Neural cell (in vitro differentiated cells): ENCODE results near the gene MAD1L1. TPM values are rescaled to one million over a fixed set of nuclear protein-coding genes. Genes with fewer than 3 reads are reported as not detected.

Source experiments
- H2AFZ ChIP-seq: fragments of 200-600, 300-800 bp; sonication (generic), shearing (Covaris generic); 2 replicates; pipeline ENCODE4 v1.6.0; 2014; ENCODE audit warnings: low read depth, mild to moderate bottlenecking, antibody characterized with exemption, low read length, moderate library complexity
- H3F3A ChIP-seq: fragments of 200-600 bp; shearing (Covaris generic); 2 replicates; pipeline ENCODE4 v1.6.1; 2016; ENCODE audit warnings: mild to moderate bottlenecking, moderate library complexity, mixed read lengths, antibody characterized with exemption, low read length; ENCODE audit not compliant: insufficient read depth, poor library complexity, severe bottlenecking
- H3K27ac ChIP-seq: fragments of 200-600, 300-800 bp; sonication (generic), shearing (Covaris generic); 2 replicates; pipeline ENCODE4 v1.5.1; 2014; ENCODE audit warnings: mild to moderate bottlenecking, low read length, moderate library complexity
- H3K27me3 ChIP-seq: fragments of 300-800, 200-600 bp; sonication (generic), shearing (Covaris generic); 2 replicates; pipeline ENCODE4 v1.6.0; 2014; ENCODE audit warnings: mild to moderate bottlenecking, low read depth, low read length, moderate library complexity; ENCODE audit not compliant: insufficient read depth
- H3K36me3 ChIP-seq: fragments of 300-800, 200-600 bp; sonication (generic), shearing (Covaris generic); 2 replicates; pipeline ENCODE4 v1.5.1; 2014; ENCODE audit warnings: mild to moderate bottlenecking, antibody characterized with exemption, low read length, moderate library complexity; ENCODE audit not compliant: insufficient read depth
- H3K4me2 ChIP-seq: fragments of 300-800, 200-600 bp; sonication (generic), shearing (Covaris generic); 2 replicates; pipeline ENCODE4 v1.6.0; 2014; ENCODE audit warnings: mild to moderate bottlenecking, low read length
- H3K4me3 ChIP-seq: fragments of 300-800, 200-600 bp; sonication (generic), shearing (Covaris generic); 2 replicates; pipeline ENCODE4 v1.5.1; 2014; ENCODE audit warnings: mild to moderate bottlenecking, low read length, moderate library complexity
- H3K79me2 ChIP-seq: fragments of 200-600 bp; shearing (Covaris generic); replicated peaks from 2 replicates; pipeline ENCODE4 v1.6.0; 2014; ENCODE audit warnings: mild to moderate bottlenecking, low read length, moderate library complexity; ENCODE audit not compliant: insufficient read depth
- H3K9ac ChIP-seq: fragments of 300-800, 200-600 bp; sonication (generic), shearing (Covaris generic); 2 replicates; pipeline ENCODE4 v1.6.1; 2016; ENCODE audit warnings: mild to moderate bottlenecking, low read length, mixed read lengths
- H3K9me2 ChIP-seq: fragments of 200-600 bp; shearing (Covaris generic); 2 replicates; pipeline ENCODE4 v1.6.1; 2016; ENCODE audit warnings: mild to moderate bottlenecking, low read length, mixed read lengths; ENCODE audit not compliant: insufficient read depth
- H3K9me3 ChIP-seq: fragments of 200-600, 300-800 bp; sonication (generic), shearing (Covaris generic); 2 replicates; pipeline ENCODE4 v1.6.1; 2016; ENCODE audit warnings: mild to moderate bottlenecking, mixed run types, low read length, moderate library complexity, mixed read lengths
- H4K20me1 ChIP-seq: fragments of 200-600 bp; shearing (Covaris generic); 2 replicates; pipeline ENCODE4 v1.6.1; 2016; ENCODE audit warnings: mild to moderate bottlenecking, mixed run types; ENCODE audit not compliant: insufficient read depth
- EP300 ChIP-seq: fragments of 450-650 bp; conservative IDR thresholded peaks from 2 replicates; pipeline ENCODE4 v1.6.1; 2014; ENCODE audit warnings: antibody characterized with exemption, mild to moderate bottlenecking, moderate library complexity; ENCODE audit not compliant: poor library complexity, severe bottlenecking
- EZH2 ChIP-seq: fragments of 200-600, 300-800 bp; shearing (Covaris generic), sonication (generic); IDR thresholded peaks from 2 replicates; pipeline ENCODE4 v1.6.1; 2014; ENCODE audit warnings: antibody characterized with exemption, low read length, borderline replicate concordance, mild to moderate bottlenecking; ENCODE audit not compliant: insufficient read depth, poor library complexity, severe bottlenecking
- MXI1 ChIP-seq: fragments of 450-650 bp; conservative IDR thresholded peaks from 2 replicates; pipeline ENCODE4 v1.6.1; 2014; ENCODE audit warnings: antibody characterized with exemption, mild to moderate bottlenecking; ENCODE audit not compliant: poor library complexity, severe bottlenecking
- POLR2AphosphoS5 ChIP-seq: IDR thresholded peaks from 2 replicates; pipeline ENCODE4 v1.6.1; 2012
- RAD21 ChIP-seq: fragments of 450-650 bp; conservative IDR thresholded peaks from 2 replicates; pipeline ENCODE4 v1.6.1; 2014; ENCODE audit warnings: antibody characterized with exemption, mild to moderate bottlenecking, moderate library complexity
- SMC3 ChIP-seq: fragments of 450-650 bp; conservative IDR thresholded peaks from 2 replicates; pipeline ENCODE4 v1.6.1; 2014; ENCODE audit warnings: antibody characterized with exemption, mild to moderate bottlenecking, moderate library complexity; ENCODE audit not compliant: poor library complexity
- TAF1 ChIP-seq: IDR thresholded peaks from 2 replicates; pipeline ENCODE4 v1.6.1; 2012; ENCODE audit warnings: low read depth
- polyA plus RNA-seq: library from polyadenylated mRNA; depleted of rRNA; stranded (reverse); fragments of >200 nt; gene quantifications from 2 replicates; pipeline ENCODE4 v1.2.3, GENCODE V29; 2014
- TF ChIP-seq, protein P1 (sequence below): fragments of 450-650 bp; IDR thresholded peaks from 2 replicates; pipeline ENCODE4 v1.5.1; 2014; ENCODE audit warnings: antibody characterized with exemption, mild to moderate bottlenecking, moderate library complexity; ENCODE audit not compliant: poor library complexity, severe bottlenecking
- TF ChIP-seq, protein P2 (sequence below): IDR thresholded peaks from 2 replicates; pipeline ENCODE4 v1.6.1; 2012; ENCODE audit warnings: borderline replicate concordance

Gene MAD1L1
- polyA plus RNA-seq, 1 donor from 2014 or later = 31.4 TPM

DNA sequence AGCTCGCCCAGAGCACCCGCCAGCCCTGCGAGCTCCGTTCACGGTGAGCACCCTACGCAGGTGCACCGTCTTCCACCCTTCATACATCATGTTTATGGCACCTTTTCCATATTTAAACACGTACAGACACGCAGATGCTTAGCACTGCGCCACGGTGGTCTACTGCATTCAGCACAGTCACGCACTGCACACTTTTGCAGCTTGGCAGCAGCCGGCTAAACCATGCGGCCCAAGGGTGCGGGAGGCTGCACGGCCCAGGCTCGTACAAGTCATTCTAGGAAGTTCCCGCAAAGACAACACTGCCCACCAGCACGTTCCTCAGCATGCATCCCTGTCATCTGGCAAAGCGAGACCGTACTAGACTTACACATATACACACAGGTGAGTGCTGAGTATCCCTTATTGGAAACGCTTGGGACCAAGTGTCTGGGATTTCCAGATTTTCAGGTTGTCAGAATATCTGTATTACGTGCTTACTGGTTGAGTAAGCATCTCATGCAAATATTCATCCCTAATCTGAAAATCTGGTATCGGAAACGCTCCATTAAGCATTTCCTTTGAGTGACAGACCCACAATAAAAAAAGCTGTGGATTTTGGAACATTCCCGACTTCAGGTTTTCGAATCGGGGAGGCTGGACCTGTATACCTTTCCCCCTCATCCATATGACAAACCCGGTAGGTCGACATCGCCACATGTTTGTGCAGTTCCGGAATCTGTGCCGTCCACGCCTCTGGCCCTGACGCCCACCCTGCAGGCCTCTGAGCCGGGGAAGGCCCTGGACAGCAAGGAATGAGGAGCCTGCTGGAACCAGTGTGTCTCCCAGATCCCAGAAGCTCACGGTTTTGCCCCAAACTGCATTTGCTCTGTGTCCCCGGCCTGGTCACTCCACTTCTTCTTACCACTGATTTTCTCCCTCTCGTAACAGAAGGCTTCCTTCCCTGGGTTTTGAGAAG, 340.5 kb downstream of the MAD1L1 start:
- TF ChIP-seq, protein P1, sequence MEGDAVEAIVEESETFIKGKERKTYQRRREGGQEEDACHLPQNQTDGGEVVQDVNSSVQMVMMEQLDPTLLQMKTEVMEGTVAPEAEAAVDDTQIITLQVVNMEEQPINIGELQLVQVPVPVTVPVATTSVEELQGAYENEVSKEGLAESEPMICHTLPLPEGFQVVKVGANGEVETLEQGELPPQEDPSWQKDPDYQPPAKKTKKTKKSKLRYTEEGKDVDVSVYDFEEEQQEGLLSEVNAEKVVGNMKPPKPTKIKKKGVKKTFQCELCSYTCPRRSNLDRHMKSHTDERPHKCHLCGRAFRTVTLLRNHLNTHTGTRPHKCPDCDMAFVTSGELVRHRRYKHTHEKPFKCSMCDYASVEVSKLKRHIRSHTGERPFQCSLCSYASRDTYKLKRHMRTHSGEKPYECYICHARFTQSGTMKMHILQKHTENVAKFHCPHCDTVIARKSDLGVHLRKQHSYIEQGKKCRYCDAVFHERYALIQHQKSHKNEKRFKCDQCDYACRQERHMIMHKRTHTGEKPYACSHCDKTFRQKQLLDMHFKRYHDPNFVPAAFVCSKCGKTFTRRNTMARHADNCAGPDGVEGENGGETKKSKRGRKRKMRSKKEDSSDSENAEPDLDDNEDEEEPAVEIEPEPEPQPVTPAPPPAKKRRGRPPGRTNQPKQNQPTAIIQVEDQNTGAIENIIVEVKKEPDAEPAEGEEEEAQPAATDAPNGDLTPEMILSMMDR = no peak
- TF ChIP-seq TAF1 (no peak), MXI1 (no peak), POLR2AphosphoS5 (no peak), EZH2 (no peak), SMC3 (no peak), EP300 (no peak), RAD21 (no peak)
- TF ChIP-seq, protein P2, sequence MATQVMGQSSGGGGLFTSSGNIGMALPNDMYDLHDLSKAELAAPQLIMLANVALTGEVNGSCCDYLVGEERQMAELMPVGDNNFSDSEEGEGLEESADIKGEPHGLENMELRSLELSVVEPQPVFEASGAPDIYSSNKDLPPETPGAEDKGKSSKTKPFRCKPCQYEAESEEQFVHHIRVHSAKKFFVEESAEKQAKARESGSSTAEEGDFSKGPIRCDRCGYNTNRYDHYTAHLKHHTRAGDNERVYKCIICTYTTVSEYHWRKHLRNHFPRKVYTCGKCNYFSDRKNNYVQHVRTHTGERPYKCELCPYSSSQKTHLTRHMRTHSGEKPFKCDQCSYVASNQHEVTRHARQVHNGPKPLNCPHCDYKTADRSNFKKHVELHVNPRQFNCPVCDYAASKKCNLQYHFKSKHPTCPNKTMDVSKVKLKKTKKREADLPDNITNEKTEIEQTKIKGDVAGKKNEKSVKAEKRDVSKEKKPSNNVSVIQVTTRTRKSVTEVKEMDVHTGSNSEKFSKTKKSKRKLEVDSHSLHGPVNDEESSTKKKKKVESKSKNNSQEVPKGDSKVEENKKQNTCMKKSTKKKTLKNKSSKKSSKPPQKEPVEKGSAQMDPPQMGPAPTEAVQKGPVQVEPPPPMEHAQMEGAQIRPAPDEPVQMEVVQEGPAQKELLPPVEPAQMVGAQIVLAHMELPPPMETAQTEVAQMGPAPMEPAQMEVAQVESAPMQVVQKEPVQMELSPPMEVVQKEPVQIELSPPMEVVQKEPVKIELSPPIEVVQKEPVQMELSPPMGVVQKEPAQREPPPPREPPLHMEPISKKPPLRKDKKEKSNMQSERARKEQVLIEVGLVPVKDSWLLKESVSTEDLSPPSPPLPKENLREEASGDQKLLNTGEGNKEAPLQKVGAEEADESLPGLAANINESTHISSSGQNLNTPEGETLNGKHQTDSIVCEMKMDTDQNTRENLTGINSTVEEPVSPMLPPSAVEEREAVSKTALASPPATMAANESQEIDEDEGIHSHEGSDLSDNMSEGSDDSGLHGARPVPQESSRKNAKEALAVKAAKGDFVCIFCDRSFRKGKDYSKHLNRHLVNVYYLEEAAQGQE = no peak
- H4K20me1 ChIP-seq = no peaks in the 10 kb centered on the region
- no peak overlapping the region for H3K4me2 ChIP-seq
- no peaks in the 10 kb centered on the region for H3K27me3 ChIP-seq
- H3K9ac ChIP-seq = no peak overlapping the region
- H3F3A ChIP-seq = no peaks in the 10 kb centered on the region
- H3K27ac ChIP-seq = no peak overlapping the region
- H3K4me3 ChIP-seq = no peak overlapping the region
- no peaks in the 10 kb centered on the region for H3K9me2 ChIP-seq
- H3K9me3 ChIP-seq = no peaks in the 10 kb centered on the region
- peaks cover 4% of the 10 kb centered on the region for H3K36me3 ChIP-seq
- no peaks in the 10 kb centered on the region for H3K79me2 ChIP-seq
- H2AFZ ChIP-seq = no peak overlapping the region

DNA sequence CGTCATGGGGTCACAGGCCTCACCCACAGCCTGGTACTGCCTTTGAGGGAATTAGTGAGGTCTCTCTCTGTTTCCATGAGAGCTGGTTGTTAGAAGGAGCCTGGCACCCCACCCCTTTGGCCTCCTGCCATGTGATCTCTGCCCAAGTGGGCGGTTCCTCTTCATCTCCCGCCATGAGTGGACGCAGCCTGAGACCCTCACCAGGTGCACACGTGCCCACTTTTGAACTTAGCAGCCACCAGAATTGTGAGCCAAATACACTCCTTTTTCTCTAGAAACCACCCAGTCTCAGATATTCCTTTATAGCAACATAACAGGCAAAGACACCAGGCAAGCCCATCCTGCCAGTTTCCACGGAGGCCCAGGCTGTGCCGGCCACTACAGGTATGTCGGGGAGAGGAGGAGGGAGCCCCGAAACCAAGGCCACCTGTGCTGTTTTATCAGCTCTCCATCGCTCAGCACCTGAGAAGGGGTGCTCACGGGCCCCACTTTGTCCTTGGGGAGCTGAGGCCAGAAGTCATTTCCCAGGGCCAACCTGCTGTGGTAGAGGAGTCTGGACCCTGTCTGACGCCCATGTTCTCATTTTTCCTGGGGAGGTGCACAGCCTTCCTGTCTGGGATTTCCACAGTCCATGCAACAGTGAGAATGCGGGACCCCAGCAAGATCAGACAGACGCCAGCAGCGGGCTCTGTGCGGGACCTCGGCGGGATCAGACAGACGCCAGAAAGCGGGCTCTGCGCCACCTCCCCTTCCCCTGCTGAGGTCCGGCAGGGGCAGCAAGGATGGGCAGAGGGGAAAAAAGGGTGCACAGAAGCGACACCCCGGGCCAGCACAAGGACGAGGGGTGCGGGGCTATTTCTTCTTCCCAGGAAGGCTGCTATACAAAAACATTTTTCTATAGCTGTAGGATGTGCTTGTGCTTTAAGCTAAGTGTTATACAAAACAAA, 342.2 kb downstream of the MAD1L1 start:
- TF ChIP-seq TAF1 = no peak
- TF ChIP-seq EP300 = no peak
- no peak for TF ChIP-seq SMC3
- TF ChIP-seq MXI1 = no peak
- TF ChIP-seq, protein P1 = no peak
- TF ChIP-seq, protein P2 = no peak
- TF ChIP-seq POLR2AphosphoS5 = no peak
- TF ChIP-seq EZH2 = no peak
- no peak for TF ChIP-seq RAD21
- H3K79me2 ChIP-seq = no peaks in the 10 kb centered on the region
- H3K4me3 ChIP-seq = no peak overlapping the region
- H3F3A ChIP-seq = no peaks in the 10 kb centered on the region
- no peak overlapping the region for H2AFZ ChIP-seq
- H3K9me3 ChIP-seq = no peaks in the 10 kb centered on the region
- peaks cover 4% of the 10 kb centered on the region for H3K36me3 ChIP-seq
- H3K27ac ChIP-seq = no peak overlapping the region
- H3K9ac ChIP-seq = no peak overlapping the region
- no peaks in the 10 kb centered on the region for H3K27me3 ChIP-seq
- no peaks in the 10 kb centered on the region for H4K20me1 ChIP-seq
- no peaks in the 10 kb centered on the region for H3K9me2 ChIP-seq
- H3K4me2 ChIP-seq = no peak overlapping the region
